Naive thymus-derived CD8-positive, alpha-beta T cell (primary cell): ENCODE data around the gene CNTNAP2. TPM values are rescaled to one million over a fixed set of nuclear protein-coding genes. Genes with fewer than 3 reads are reported as not detected.

Experiments
- ATAC-seq, 2 donors: fragments of 150-1000 bp; cut with Tn5 transposase in 1 of 2; sonication (Bioruptor Pico), chemical (Tn5 transposase) in 1 of 2; 1 replicate in 1 of 2; 2 replicates in 1 of 2; pipeline ENCODE4 v1.10.0; 2021; ENCODE audit warnings: mild to moderate bottlenecking in 2 of 2, moderate library complexity in 2 of 2
- POLR2A ChIA-PET: fragments of 350-600 bp; sonication (Branson Sonifier 250); formaldehyde crosslinking; loops from one replicate; lab custom pipeline; 2021; ENCODE audit warnings: antibody characterized with exemption; lab: Charles Lee
- DNase-seq, 10 donors: peaks; one replicate each; pipeline versions ENCODE4 v3.0.0 to v3.0.0-alpha.2; 2020 to 2022
- H3K27ac Mint-ChIP-seq, 10 donors: one replicate each; pipeline ENCODE4 v1.8.0; 2020 to 2022; ENCODE audit warnings: mild to moderate bottlenecking in 10 of 10, mixed read lengths in 10 of 10, moderate library complexity in 4 of 10, inconsistent platforms in 1 of 10
- H3K27me3 Mint-ChIP-seq, 5 donors: one replicate each; pipeline ENCODE4 v1.8.0; 2021 to 2022; ENCODE audit warnings: mixed read lengths in 5 of 5
- H3K36me3 Mint-ChIP-seq, 3 donors: one replicate each; pipeline ENCODE4 v1.8.0; 2020 to 2022; ENCODE audit warnings: mixed read lengths in 3 of 3, mild to moderate bottlenecking in 2 of 3, inconsistent platforms in 1 of 3
- H3K4me1 Mint-ChIP-seq, 4 donors: one replicate each; pipeline ENCODE4 v1.8.0; 2021 to 2022; ENCODE audit warnings: mixed read lengths in 4 of 4
- H3K4me3 Mint-ChIP-seq, 10 donors: one replicate each; pipeline ENCODE4 v1.8.0; 2020 to 2022; ENCODE audit warnings: mild to moderate bottlenecking in 10 of 10, mixed read lengths in 10 of 10, moderate library complexity in 6 of 10, inconsistent platforms in 1 of 10
- H3K9me3 Mint-ChIP-seq, 9 donors: one replicate each; pipeline ENCODE4 v1.8.0; 2020 to 2022; ENCODE audit warnings: mixed read lengths in 9 of 9, mild to moderate bottlenecking in 3 of 9, inconsistent platforms in 1 of 9, moderate library complexity in 1 of 9
- polyA plus RNA-seq, 3 donors: library from polyadenylated mRNA; unstranded; fragments of 300-500 nt; fragmentation: Illumina TruSeq; gene quantifications; one replicate each; pipeline ENCODE4 v1.2.3, GENCODE V29; 2021
- total RNA-seq, 8 experiments: library from RNA in 2 of 8; stranded (reverse) in 2 of 8; gene quantifications; one replicate each; pipeline ENCODE4 v1.2.3 and lab custom pipeline; 2021 to 2026

CNTNAP2 gene
- total and polyA plus RNA-seq, 5 experiments from 2014 or later = 0.12 to 1.5 (median 0.71) TPM; not detected in 1

DNA sequence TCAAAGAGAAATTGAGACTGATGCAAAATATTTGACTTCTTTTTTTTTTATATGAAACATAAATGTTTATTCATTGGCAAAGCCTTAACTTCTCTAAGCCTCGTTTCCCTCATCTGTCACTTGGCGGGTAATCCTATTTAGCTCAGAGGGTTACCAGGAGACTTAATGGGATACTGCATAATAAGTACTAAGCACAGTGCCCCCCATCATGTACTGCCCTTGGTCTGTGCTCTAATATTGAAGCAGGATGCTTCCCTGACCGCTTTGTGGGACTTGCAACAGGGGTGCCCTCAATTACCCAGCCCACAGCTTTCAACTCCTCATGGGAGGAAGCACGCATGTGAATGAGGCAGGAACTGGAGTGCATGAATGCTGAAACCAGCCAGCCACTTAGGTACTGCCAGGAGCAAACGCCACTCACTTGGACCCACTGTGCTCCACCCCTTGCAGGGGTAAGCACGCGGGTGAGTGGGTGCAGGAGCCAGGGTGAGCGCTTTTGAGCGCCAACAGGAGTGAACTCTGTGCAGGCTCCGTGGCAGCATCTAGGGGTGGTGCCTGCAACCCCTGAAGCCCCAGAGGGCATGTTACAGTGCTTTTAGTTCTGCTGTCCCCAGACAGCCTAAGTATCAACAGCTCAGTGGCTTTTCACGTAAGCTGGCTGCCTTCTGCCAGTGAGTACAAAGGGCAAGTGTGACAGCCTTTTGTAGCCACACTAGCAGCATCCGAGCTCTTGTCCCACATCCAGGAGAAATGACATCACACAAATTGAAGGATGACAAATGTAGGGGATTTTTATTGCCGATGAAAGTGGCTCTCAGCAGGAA lies 2264.2 kb downstream of the CNTNAP2 start:
- H3K4me1 Mint-ChIP-seq = no peaks in the 10 kb centered on the region
- DNase-seq = no peak
- POLR2A ChIA-PET = no interaction called here
- H3K36me3 Mint-ChIP-seq = no peaks in the 10 kb centered on the region
- H3K9me3 Mint-ChIP-seq = no peaks in the 10 kb centered on the region
- no peak for ATAC-seq
- H3K27me3 Mint-ChIP-seq = peaks cover 0 to 16% (median 0%) of the 10 kb centered on the region in 5 donors
- no peak overlapping the region for H3K4me3 Mint-ChIP-seq
- H3K27ac Mint-ChIP-seq = no peak overlapping the region

DNA sequence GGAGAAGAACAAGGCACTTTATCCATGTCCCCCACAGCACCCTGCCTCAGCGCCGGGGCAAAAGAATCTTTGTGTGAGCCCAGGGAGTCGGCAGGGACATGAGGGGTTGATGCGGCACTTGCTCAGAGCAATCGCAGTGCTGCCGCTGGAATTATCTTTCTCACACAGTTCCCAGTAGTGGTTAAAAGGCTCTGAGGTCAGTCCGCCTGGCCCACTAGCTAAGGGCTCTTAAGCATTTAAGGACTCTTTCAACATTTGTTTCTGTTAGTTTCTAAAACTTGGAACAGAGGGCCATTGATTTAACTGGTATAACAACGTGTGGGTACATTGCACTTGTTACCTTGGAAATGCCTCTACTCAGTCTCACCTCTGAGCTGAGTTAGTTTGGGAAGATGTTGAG lies 2266.0 kb downstream of the CNTNAP2 start:
- ATAC-seq (no peak), DNase-seq (no peak)
- Mint-ChIP-seq H3K27me3 (peaks cover 0 to 16% (median 0%) of the 10 kb centered on the region in 5 donors), H3K9me3 (peaks cover 0 to 3% (median 0%) of the 10 kb centered on the region in 9 donors), H3K36me3 (no peaks in the 10 kb centered on the region), H3K4me1 (no peaks in the 10 kb centered on the region), H3K27ac (no peak overlapping the region), H3K4me3 (no peak overlapping the region)
- POLR2A ChIA-PET = no interaction called here

- H3K27me3 Mint-ChIP-seq = peaks cover 0 to 16% (median 0%) of the 10 kb centered on the region in 5 donors
- H3K27ac Mint-ChIP-seq = no peak overlapping the region
- H3K36me3 Mint-ChIP-seq = no peaks in the 10 kb centered on the region
- POLR2A ChIA-PET = no interaction called here
- no peak for DNase-seq
- no peak for ATAC-seq
- no peak overlapping the region for H3K4me3 Mint-ChIP-seq
- H3K9me3 Mint-ChIP-seq = peaks cover 0 to 3% (median 0%) of the 10 kb centered on the region in 9 donors
- H3K4me1 Mint-ChIP-seq = no peaks in the 10 kb centered on the region
Observed at GRCh38 chr7:148383651-148384050, 2267.1 kb downstream of the CNTNAP2 start.

- ATAC-seq (no peak), DNase-seq (no peak)
- no peak overlapping the region for H3K4me3 Mint-ChIP-seq
Observed at GRCh38 chr7:148385009-148385682, 2268.5 kb downstream of the CNTNAP2 start.

GRCh38 chr7:148390381-148390780 lies 2273.8 kb downstream of the CNTNAP2 start:
- no peak overlapping the region for H3K27ac Mint-ChIP-seq
- POLR2A ChIA-PET = no interaction called here

More at GRCh38 chr7:148385009-148385682, 2268.5 kb downstream of the CNTNAP2 start:
- H3K27me3 Mint-ChIP-seq = peaks cover 2 to 23% (median 4%) of the 10 kb centered on the region in 5 donors
- H3K4me1 Mint-ChIP-seq = no peaks in the 10 kb centered on the region
- H3K36me3 Mint-ChIP-seq = peaks cover 0 to 5% (median 0%) of the 10 kb centered on the region in 3 donors
- POLR2A ChIA-PET = no interaction called here
- peaks cover 0 to 10% (median 6%) of the 10 kb centered on the region in 9 donors for H3K9me3 Mint-ChIP-seq
- no peak overlapping the region for H3K27ac Mint-ChIP-seq

DNA sequence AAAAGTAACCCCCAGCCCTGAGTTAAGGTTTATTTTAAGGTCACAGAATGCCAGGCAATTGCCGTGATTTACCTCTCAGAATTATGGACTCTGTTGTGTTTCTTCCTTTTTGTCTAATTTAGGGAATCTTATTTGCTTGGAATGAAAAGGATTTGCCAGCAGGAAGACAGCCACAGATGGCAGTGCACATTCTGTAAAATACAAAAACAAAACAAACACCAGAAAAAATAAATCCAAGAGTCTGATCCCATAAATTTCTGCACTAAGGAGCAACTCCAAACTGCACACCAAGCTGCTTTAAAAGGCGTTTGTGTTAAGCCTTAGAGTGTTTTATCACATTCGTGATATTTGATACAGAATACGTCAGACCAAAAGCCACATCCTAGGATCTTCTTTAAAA lies 2275.0 kb downstream of the CNTNAP2 start:
- H3K27me3 Mint-ChIP-seq = peaks cover 6 to 42% (median 18%) of the 10 kb centered on the region in 5 donors
- peaks cover 0 to 5% (median 0%) of the 10 kb centered on the region in 3 donors for H3K36me3 Mint-ChIP-seq
- H3K4me3 Mint-ChIP-seq = no peak overlapping the region
- DNase-seq (no peak), ATAC-seq (no peak)
- H3K4me1 Mint-ChIP-seq = no peaks in the 10 kb centered on the region
- no peak overlapping the region for H3K27ac Mint-ChIP-seq
- H3K9me3 Mint-ChIP-seq = peaks cover 0 to 12% (median 6%) of the 10 kb centered on the region in 9 donors
- POLR2A ChIA-PET = no interaction called here

More at GRCh38 chr7:148390381-148390780, 2273.8 kb downstream of the CNTNAP2 start:
- Mint-ChIP-seq H3K4me1 (no peaks in the 10 kb centered on the region), H3K9me3 (peaks cover 0 to 12% (median 6%) of the 10 kb centered on the region in 9 donors), H3K27me3 (peaks cover 6 to 30% (median 7%) of the 10 kb centered on the region in 5 donors), H3K36me3 (peaks cover 0 to 5% (median 0%) of the 10 kb centered on the region in 3 donors), H3K4me3 (no peak overlapping the region)
- no peak for ATAC-seq
- DNase-seq = no peak

- DNase-seq (no peak), ATAC-seq (no peak)
- peaks cover 10 to 57% (median 35%) of the 10 kb centered on the region in 5 donors for H3K27me3 Mint-ChIP-seq
- no peak overlapping the region for H3K4me3 Mint-ChIP-seq
- H3K4me1 Mint-ChIP-seq = peaks cover 0 to 5% (median 0%) of the 10 kb centered on the region in 4 donors
- H3K36me3 Mint-ChIP-seq = no peaks in the 10 kb centered on the region
- POLR2A ChIA-PET = no interaction called here
- no peak overlapping the region for H3K27ac Mint-ChIP-seq
- H3K9me3 Mint-ChIP-seq = peaks cover 0 to 3% (median 0%) of the 10 kb centered on the region in 9 donors
Observed at GRCh38 chr7:148394582-148394981, 2278.0 kb downstream of the CNTNAP2 start.

DNA sequence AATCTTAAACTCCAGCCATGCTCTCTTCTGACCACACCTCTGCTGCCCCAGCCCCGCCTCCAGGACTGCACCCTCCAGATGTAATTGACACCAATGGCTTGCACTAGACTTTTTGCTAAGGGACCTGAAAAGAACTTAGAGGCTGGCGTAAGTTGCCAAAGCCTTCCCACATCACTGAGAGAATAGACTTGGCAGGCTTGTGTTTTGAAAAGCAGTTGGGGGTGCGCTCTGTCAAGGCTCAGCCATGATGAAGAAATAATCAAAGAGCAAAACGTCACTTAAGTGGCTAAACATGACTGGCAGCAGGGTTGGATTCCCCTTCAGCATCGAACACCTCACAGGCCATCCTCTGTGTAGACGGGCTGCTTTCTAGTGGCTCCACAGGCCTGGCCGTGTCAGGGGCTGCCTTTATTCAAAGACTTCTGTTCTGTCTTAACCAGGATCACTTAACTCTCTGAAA lies 2278.8 kb downstream of the CNTNAP2 start:
- peaks cover 0 to 3% (median 0%) of the 10 kb centered on the region in 9 donors for H3K9me3 Mint-ChIP-seq
- no peak for ATAC-seq
- POLR2A ChIA-PET = no interaction called here
- no peak overlapping the region for H3K27ac Mint-ChIP-seq
- DNase-seq = no peak
- H3K36me3 Mint-ChIP-seq = no peaks in the 10 kb centered on the region
- H3K4me1 Mint-ChIP-seq = peaks cover 0 to 8% (median 0%) of the 10 kb centered on the region in 4 donors
- peaks cover 12 to 64% (median 42%) of the 10 kb centered on the region in 5 donors for H3K27me3 Mint-ChIP-seq
- H3K4me3 Mint-ChIP-seq = no peak overlapping the region

DNA sequence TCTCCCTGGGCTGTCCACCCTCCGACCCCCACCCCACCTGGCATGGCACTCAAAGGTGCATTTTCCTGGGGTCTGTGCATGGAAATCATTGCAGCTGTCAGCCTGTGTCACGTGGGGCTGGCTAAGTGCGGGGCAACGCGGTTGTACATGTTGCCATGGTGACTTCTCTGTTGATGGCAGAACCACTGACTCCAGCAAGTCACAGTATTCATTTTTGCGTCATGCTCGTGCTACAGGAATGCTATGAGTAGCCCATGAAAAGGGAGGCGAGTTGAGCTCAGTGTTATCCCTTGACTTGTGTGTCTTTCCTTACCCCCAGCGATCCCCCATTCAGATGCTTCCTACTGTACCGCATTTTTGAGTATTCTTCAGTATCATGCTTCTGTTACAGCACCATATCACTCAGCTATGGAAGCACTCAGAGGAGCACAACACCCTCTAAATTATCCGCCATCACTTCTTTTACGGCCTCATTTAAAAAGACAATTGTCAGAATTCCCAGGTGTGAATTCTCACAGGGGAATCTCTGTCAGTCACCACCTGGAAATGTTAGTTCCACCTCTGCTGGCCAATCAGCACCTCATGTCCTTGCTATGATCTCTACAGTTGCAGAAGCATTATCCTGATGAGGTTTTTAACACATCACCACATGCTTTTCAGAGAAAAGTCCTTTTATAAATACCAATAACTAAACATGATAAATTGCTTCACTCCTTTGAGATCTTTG lies 2279.6 kb downstream of the CNTNAP2 start:
- ATAC-seq = no peak
- Mint-ChIP-seq H3K36me3 (no peaks in the 10 kb centered on the region), H3K4me1 (peaks cover 0 to 9% (median 0%) of the 10 kb centered on the region in 4 donors), H3K27ac (peak overlapping the region in 1 of 10 donors; percentile 86), H3K27me3 (peaks cover 14 to 72% (median 46%) of the 10 kb centered on the region in 5 donors), H3K4me3 (no peak overlapping the region), H3K9me3 (peaks cover 0 to 2% (median 0%) of the 10 kb centered on the region in 9 donors)
- POLR2A ChIA-PET = no interaction called here
- DNase-seq = no peak

DNA sequence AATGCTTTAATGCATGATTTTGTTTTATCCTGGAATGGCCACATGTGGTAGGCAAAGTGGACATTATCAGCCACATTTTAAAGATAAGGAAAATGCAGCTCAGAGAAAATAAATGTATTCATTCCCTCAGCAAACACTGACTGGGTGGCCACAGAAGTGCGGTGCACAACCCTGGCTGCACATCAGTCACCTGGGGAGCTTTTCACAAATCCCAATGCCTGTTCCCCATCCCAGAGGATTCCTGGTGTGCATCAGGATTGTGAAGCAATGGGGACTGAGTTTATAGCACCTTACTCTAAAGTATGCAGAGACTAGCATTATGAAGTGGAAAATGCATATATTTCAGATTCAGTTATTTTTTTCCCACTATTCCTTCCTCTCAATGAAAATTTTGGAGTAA lies 2280.5 kb downstream of the CNTNAP2 start:
- POLR2A ChIA-PET = no interaction called here
- DNase-seq (no peak), ATAC-seq (no peak)
- Mint-ChIP-seq H3K36me3 (no peaks in the 10 kb centered on the region), H3K4me1 (peaks cover 0 to 9% (median 0%) of the 10 kb centered on the region in 4 donors), H3K9me3 (peaks cover 0 to 2% (median 0%) of the 10 kb centered on the region in 9 donors), H3K27me3 (peaks cover 19 to 72% (median 48%) of the 10 kb centered on the region in 5 donors), H3K27ac (no peak overlapping the region), H3K4me3 (no peak overlapping the region)

GRCh38 chr7:148397551-148397950 lies 2280.9 kb downstream of the CNTNAP2 start:
- peaks cover 0 to 2% (median 0%) of the 10 kb centered on the region in 9 donors for H3K9me3 Mint-ChIP-seq
- H3K4me1 Mint-ChIP-seq = peaks cover 0 to 9% (median 0%) of the 10 kb centered on the region in 4 donors
- H3K4me3 Mint-ChIP-seq = no peak overlapping the region
- H3K27ac Mint-ChIP-seq = no peak overlapping the region
- ATAC-seq (no peak), DNase-seq (no peak)
- H3K36me3 Mint-ChIP-seq = no peaks in the 10 kb centered on the region
- POLR2A ChIA-PET = no interaction called here
- H3K27me3 Mint-ChIP-seq = peaks cover 19 to 72% (median 50%) of the 10 kb centered on the region in 5 donors

GRCh38 chr7:148397985-148398384 lies 2281.4 kb downstream of the CNTNAP2 start:
- no peak for ATAC-seq
- Mint-ChIP-seq H3K27me3 (peaks cover 19 to 72% (median 50%) of the 10 kb centered on the region in 5 donors), H3K36me3 (no peaks in the 10 kb centered on the region), H3K4me3 (no peak overlapping the region), H3K4me1 (peaks cover 0 to 9% (median 0%) of the 10 kb centered on the region in 4 donors), H3K27ac (no peak overlapping the region), H3K9me3 (peaks cover 0 to 2% (median 0%) of the 10 kb centered on the region in 9 donors)
- no peak for DNase-seq
- POLR2A ChIA-PET = no interaction called here
